Measurements from ENCODE around the gene OR4A15. TPM values are rescaled to one million over a fixed set of nuclear protein-coding genes. Genes with fewer than 3 reads are reported as not detected.

OR4A15 gene
- total and polyA plus RNA-seq, 9 of the 15 experiments (the other 6 are each of a cell fraction or from before 2014, with no cell fraction given) = not detected

- WGBS (ENCODE audit: insufficient coverage, low coverage, missing lambda C conversion rate) = 0% methylated on average over 1 of the region's 1 CpG
These were observed 43.3 kb upstream of the OR4A15 start for GRCh38 chr11:55324500-55324899.

GRCh38 chr11:55342901-55343300, 24.9 kb upstream of the OR4A15 start, which contains the start of gene OR4A16:
OR4A16 (plus strand) TSS chr11:55343201; CDS start chr11:55343201, 0 bp downstream.
- no peaks in the 10 kb centered on the region for H3K79me2 ChIP-seq (ENCODE audit: control insufficient read depth, insufficient read depth, low read length)
- no peak for FAIRE-seq
- POLR2A ChIA-PET = no interaction called here
- 0% methylated on average over 3 of the region's 3 CpGs for WGBS (ENCODE audit: insufficient coverage, low coverage, missing lambda C conversion rate)
- H3K9ac ChIP-seq (ENCODE audit: insufficient read depth in 1 of 2, low read depth in 2 of 2, low read length in 2 of 2) = no peak within 1 kb of the TSS
- in situ Hi-C loops (cut with MboI) (no loop called here), intact Hi-C loops (cut with micrococcal nuclease) (no loop called here)
- no peak within 1 kb of the TSS for H3K4me3 ChIP-seq
- H3K9me3 ChIP-seq (replicated peaks; ENCODE audit: control insufficient read depth, insufficient read depth, low read depth, low read length) = no peaks in the 10 kb centered on the region
- H3K27ac ChIP-seq (ENCODE audit: extremely low read depth, low read depth, low read length) = no peak within 1 kb of the TSS
- CTCF ChIA-PET (ENCODE audit: low intra/inter-chr PET ratio) = no interaction called here
- BruUV-seq (replicated peaks) = no TSS peak
- H3K4me2 ChIP-seq (ENCODE audit: insufficient read depth, low read length) = no peak within 1 kb of the TSS
- no peak for TF ChIP-seq PTBP1 (IDR thresholded peaks at IDR 0.05; ENCODE audit: low read depth, low read length)
- TF ChIP-seq THAP12 (CRISPR knock-in tag; IDR thresholded peaks at IDR 0.05) = no peak
- no peak for TF ChIP-seq MLLT1 (IDR thresholded peaks at IDR 0.05)
- no peak for TF ChIP-seq FOXK2 (conservative IDR thresholded peaks at IDR 0.05 in 1 of 2, IDR thresholded peaks at IDR 0.05 in 1 of 2; ENCODE audit: low read depth in 2 of 2)
- TF ChIP-seq SMARCB1 (IDR thresholded peaks at IDR 0.05; ENCODE audit: insufficient read length, low read depth) = no peak
- no peak for TF ChIP-seq JUND (IDR thresholded peaks at IDR 0.05; ENCODE audit: borderline replicate concordance, low read depth, low read length)
- TF ChIP-seq JUND (tag; IDR thresholded peaks at IDR 0.05; ENCODE audit: borderline replicate concordance, low read depth, low read length) = no peak
- DNase-seq (ENCODE audit: extremely low read depth in 1 of 4, low spot score in 3 of 4) = no peak
- no peaks in the 10 kb centered on the region for H3K36me3 ChIP-seq (ENCODE audit: control insufficient read depth, insufficient read depth, low read length)
- no peaks in the 10 kb centered on the region for H3K4me1 ChIP-seq (replicated peaks in 1 of 2; ENCODE audit: control insufficient read depth in 2 of 2, insufficient read depth in 2 of 2, low read length in 2 of 2)
- H3K9me1 ChIP-seq (ENCODE audit: control insufficient read depth, insufficient read depth, low read length) = no peaks in the 10 kb centered on the region
- H2AFZ ChIP-seq (ENCODE audit: low read depth, low read length) = no peak within 1 kb of the TSS
- no peaks in the 10 kb centered on the region for H4K20me1 ChIP-seq (replicated peaks; ENCODE audit: control insufficient read depth, insufficient read depth, low read length)
- ATAC-seq = no peak
- no peaks in the 10 kb centered on the region for H3K27me3 ChIP-seq (ENCODE audit: control insufficient read depth in 2 of 2, insufficient read depth in 2 of 2, low read length in 2 of 2)

More at GRCh38 chr11:55324500-55324899, 43.3 kb upstream of the OR4A15 start:
- intact Hi-C loops (cut with micrococcal nuclease) = no loop called here
- Histone ChIP-seq H3K4me3 (no peak overlapping the region), H3K27ac (ENCODE audit: extremely low read depth, low read depth, low read length) (no peak overlapping the region), H3K79me2 (ENCODE audit: control insufficient read depth, insufficient read depth, low read length) (no peaks in the 10 kb centered on the region), H3K4me1 (replicated peaks in 1 of 2; ENCODE audit: control insufficient read depth in 2 of 2, insufficient read depth in 2 of 2, low read length in 2 of 2) (no peaks in the 10 kb centered on the region), H3K9me3 (replicated peaks; ENCODE audit: control insufficient read depth, insufficient read depth, low read depth, low read length) (0 out of 2 replicates have a peak, but pooled peaks cover 2% of the 10 kb centered on the region), H3K9ac (ENCODE audit: insufficient read depth in 1 of 2, low read depth in 2 of 2, low read length in 2 of 2) (no peak overlapping the region), H3K9me1 (ENCODE audit: control insufficient read depth, insufficient read depth, low read length) (no peaks in the 10 kb centered on the region), H2AFZ (ENCODE audit: low read depth, low read length) (no peak overlapping the region), H3K4me2 (ENCODE audit: insufficient read depth, low read length) (no peak overlapping the region), H4K20me1 (replicated peaks; ENCODE audit: control insufficient read depth, insufficient read depth, low read length) (no peaks in the 10 kb centered on the region), H3K36me3 (ENCODE audit: control insufficient read depth, insufficient read depth, low read length) (no peaks in the 10 kb centered on the region), H3K27me3 (ENCODE audit: control insufficient read depth in 2 of 2, insufficient read depth in 2 of 2, low read length in 2 of 2) (no peaks in the 10 kb centered on the region)
- CTCF ChIA-PET (ENCODE audit: low intra/inter-chr PET ratio) = no interaction called here
- FAIRE-seq = no peak
- POLR2A ChIA-PET = no interaction called here
- BruUV-seq (replicated peaks) = no TSS peak
- in situ Hi-C loops (cut with MboI) = no loop called here
- no peak for DNase-seq (ENCODE audit: extremely low read depth in 1 of 4, low spot score in 3 of 4)
- ATAC-seq = no peak
- TF ChIP-seq GATAD2A (IDR thresholded peaks at IDR 0.05) (no peak), CBX5 (IDR thresholded peaks at IDR 0.05; ENCODE audit: borderline replicate concordance, low read depth) (no peak), ZNF354B (CRISPR knock-in tag; IDR thresholded peaks at IDR 0.05) (no peak), ZFP30 (CRISPR knock-in tag; IDR thresholded peaks at IDR 0.05; ENCODE audit: borderline replicate concordance) (no peak), NFE2 (IDR thresholded peaks at IDR 0.05; ENCODE audit: low read depth) (no peak)
